GM19035 (cell line): ENCODE data around the gene NHSL2.
"Not testable (repeated sequence)": the region's sequence is repeated elsewhere in the genome, so short reads cannot be mapped to it uniquely, and the experiment has no call there.

Experiments
- ATAC-seq: cut with Tn5 transposase; IDR thresholded peaks from one replicate; pipeline ENCODE4 v1.9.1; 2021; ENCODE audit not compliant: unreplicated experiment

The NHSL2 gene

GRCh38 chrX:71922686-71923085 lies 12.0 kb downstream of the NHSL2 start:
- no peak for ATAC-seq

DNA sequence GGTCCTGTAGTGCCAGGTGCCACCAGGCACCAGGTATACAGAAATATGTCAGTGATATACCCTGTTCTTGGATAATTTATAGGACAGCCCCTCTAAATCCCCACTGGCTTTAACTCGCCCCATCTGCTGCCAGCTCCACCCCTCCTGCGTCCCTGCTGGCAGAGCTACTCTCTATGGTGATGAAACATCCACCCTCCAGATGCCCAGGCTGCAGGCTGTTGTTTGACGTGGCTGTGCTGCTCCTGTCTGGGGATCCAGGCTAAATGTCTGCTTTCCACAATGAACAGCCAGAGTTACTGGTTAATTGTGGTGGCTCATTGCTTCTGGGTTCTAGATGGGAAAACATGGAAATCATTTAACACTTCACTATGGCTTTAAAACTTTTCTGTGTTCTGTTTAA lies 12.9 kb downstream of the NHSL2 start:
- no peak for ATAC-seq

DNA sequence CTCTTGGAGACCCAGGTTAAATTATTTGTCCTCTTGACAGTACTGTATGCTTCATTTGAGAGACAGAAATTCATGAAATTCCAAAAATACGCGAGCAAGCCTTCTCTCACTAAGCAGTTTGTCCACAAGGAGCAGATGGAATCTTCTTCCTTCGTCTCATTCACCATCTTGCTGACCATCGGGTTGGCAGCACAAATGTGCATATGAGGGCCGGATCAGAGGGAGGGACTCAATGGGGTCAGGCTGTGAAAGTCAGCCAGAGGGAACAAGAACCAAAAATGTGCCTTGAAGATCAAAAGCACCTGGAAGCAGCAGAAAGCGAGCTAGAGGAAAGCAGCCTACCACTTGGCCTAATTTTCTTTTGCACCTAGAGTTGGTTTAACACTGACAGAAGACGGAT lies 16.4 kb downstream of the NHSL2 start:
- ATAC-seq, result no peak

- ATAC-seq, result no peak
Observed at GRCh38 chrX:71928856-71929255, 18.2 kb downstream of the NHSL2 start.

DNA sequence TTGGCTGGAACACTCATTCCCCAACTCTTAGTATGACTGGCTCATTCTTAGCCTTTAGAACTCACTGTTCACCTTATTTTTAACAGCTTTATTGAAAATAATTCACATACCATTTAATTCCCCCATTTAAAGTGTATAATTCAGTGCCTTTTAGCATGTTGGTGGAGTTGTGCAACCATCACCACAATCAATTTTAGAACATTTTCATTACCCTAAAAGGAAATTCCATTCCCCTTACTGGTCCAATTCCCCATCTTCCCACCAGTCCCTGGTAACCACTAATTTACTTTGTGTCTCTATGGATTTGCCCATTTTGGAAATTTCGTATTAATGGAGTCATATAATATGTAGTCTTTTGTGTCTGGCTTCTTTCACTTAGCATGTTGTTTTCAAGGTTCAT lies 19.7 kb downstream of the NHSL2 start:
- ATAC-seq, result no peak

GRCh38 chrX:71935476-71935875 lies 24.8 kb downstream of the NHSL2 start:
- ATAC-seq, result no peak

GRCh38 chrX:71936632-71937031 lies 26.0 kb downstream of the NHSL2 start:
- no peak for ATAC-seq

GRCh38 chrX:71938371-71938770 lies 27.7 kb downstream of the NHSL2 start:
- no peak for ATAC-seq

DNA sequence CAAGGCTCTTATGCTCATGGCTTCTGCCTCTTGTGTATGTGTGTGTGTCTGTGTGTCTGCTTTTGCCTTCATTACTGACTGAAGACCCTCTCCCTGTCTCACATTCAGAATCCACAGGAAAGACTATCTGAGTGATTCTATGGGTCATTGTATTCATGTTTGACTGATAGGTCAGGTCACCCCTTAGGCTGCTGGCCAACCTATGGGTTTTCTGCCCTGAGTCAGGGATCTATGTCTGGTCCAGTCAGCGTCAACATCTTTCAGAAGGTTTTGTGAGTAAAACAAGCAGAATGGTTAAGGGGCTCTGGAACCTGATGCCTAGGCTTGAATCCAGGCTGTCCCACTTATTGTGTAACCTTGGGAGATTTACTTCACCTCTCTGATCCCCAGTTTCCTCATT lies 30.5 kb downstream of the NHSL2 start:
- no peak for ATAC-seq

GRCh38 chrX:71941776-71942175 lies 31.1 kb downstream of the NHSL2 start:
- ATAC-seq, result no peak

DNA sequence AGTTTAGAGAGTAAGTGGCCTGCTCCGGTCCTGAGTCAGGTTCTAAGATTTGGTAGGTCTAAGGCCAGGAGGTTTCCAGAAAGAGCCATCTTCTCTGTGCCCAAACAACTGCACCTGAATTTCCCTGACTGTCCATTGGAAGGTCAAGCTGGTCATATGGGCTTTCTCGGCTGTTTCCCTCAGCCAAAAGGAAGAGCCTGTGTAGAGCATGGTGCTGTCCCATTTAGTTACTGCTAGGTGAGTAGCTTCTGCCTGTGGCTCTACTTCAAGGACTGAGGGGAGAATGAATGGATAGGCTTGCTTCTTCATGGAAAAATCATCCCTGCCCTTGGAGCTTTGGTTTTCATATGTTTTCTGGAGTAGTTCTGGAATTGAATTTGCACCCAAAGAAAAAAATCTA lies 33.7 kb downstream of the NHSL2 start:
- no peak for ATAC-seq

DNA sequence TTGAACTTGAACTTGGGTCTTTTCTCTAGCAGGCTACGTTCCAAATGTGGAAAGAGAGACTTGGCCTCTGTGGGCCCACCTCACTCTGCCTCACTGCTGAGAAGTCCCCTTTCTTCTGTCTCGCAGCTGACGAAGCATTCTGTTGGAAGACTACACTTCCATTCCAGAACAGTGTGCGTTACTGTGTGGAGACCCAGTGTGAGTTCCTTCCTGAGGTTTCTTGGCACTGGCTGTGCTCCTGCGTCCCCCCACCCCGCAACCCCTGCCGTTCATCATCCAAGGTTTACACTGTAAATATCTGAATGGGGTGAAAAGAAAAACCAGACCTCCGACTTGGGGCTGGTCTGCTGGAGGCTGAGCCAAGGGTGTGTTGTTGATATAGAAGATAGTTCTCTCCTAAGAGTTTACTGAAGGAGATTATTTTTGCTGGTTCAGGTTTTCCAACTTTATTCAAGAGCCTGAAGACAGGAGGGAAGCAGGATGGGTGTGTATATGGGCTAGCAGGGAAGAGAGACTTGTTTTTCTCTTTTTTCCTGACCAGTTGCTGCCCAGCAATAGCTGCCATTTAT lies 34.7 kb downstream of the NHSL2 start:
- no peak for ATAC-seq

DNA sequence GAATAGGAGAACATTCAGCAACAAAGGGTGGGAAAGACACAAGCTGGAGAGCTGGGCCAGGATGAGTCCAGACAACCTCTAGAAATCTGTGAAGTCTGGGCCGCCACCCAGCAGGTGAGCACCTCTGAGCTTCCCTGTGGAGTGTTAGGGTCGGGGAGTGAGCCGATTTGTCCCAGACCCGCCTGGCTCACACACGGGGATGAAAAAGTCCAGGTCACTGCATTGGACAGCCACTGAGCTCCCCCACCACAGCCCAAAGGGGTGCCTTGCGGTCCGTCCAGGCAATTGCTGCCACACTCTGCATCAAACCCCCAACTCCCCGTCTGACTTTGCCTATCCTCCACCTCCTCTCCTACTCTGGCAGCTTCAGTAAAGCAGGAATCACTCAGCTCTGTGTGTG lies 38.7 kb downstream of the NHSL2 start:
- no peak for ATAC-seq

DNA sequence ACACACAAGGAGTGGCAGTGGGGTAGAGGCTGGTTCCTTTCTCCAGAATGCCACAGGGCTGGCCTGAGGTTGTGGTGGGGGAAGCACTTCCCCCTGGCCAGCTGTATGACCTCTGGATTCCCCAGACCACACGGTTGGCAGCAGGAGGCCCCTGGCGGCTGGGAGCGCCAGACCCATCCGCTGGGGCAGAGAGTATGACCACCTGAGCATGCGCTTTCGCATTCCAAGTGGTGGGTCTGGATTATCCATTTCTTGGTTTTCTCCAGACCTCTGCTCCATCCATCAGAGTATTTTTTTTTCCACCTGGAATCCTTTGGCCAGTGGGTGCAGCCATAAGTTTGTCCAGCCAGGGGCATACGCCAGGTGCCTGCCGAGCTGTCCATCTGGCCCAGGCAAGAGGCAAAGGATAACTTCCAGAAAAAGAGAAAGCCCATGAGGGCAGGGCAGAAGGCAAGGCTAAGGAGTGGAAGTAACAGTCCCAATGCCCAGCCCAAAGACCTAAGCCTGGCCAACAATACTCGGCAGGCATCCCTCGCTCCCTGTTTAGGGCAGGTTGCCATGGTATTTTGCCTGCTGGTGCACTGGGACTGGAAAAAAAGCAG lies 39.3 kb downstream of the NHSL2 start:
- no peak for ATAC-seq

GRCh38 chrX:71953391-71953790 lies 42.7 kb downstream of the NHSL2 start:
- ATAC-seq, result no peak

- no peak for ATAC-seq
Observed at GRCh38 chrX:71953946-71954345, 43.3 kb downstream of the NHSL2 start.

- no peak for ATAC-seq
Observed at GRCh38 chrX:71954458-71954857, 43.8 kb downstream of the NHSL2 start.

GRCh38 chrX:71955530-71956120 lies 45.0 kb downstream of the NHSL2 start:
- ATAC-seq, result no peak

- no peak for ATAC-seq
Observed at GRCh38 chrX:71958281-71958675, 47.6 kb downstream of the NHSL2 start.

- ATAC-seq, result not testable (repeated sequence)
Observed at GRCh38 chrX:71964184-71964583, 53.5 kb downstream of the NHSL2 start.

GRCh38 chrX:71974916-71975315 lies 64.3 kb downstream of the NHSL2 start:
- no peak for ATAC-seq

- ATAC-seq, result no peak
Observed at GRCh38 chrX:71976753-71977152, 66.1 kb downstream of the NHSL2 start.

GRCh38 chrX:71978164-71978563 lies 67.5 kb downstream of the NHSL2 start:
- ATAC-seq, result no peak
